GM21737 (cell line): ENCODE results near the gene HEPHL1.
"Not testable (repeated sequence)": the region's sequence is repeated elsewhere in the genome, so short reads cannot be mapped to it uniquely, and the experiment has no call there.

Source experiments
- ATAC-seq: cut with Tn5 transposase; IDR thresholded peaks from one replicate; pipeline ENCODE4 v1.9.1; 2021; ENCODE audit warnings: mild to moderate bottlenecking, moderate library complexity; ENCODE audit not compliant: unreplicated experiment

Gene HEPHL1, protein sequence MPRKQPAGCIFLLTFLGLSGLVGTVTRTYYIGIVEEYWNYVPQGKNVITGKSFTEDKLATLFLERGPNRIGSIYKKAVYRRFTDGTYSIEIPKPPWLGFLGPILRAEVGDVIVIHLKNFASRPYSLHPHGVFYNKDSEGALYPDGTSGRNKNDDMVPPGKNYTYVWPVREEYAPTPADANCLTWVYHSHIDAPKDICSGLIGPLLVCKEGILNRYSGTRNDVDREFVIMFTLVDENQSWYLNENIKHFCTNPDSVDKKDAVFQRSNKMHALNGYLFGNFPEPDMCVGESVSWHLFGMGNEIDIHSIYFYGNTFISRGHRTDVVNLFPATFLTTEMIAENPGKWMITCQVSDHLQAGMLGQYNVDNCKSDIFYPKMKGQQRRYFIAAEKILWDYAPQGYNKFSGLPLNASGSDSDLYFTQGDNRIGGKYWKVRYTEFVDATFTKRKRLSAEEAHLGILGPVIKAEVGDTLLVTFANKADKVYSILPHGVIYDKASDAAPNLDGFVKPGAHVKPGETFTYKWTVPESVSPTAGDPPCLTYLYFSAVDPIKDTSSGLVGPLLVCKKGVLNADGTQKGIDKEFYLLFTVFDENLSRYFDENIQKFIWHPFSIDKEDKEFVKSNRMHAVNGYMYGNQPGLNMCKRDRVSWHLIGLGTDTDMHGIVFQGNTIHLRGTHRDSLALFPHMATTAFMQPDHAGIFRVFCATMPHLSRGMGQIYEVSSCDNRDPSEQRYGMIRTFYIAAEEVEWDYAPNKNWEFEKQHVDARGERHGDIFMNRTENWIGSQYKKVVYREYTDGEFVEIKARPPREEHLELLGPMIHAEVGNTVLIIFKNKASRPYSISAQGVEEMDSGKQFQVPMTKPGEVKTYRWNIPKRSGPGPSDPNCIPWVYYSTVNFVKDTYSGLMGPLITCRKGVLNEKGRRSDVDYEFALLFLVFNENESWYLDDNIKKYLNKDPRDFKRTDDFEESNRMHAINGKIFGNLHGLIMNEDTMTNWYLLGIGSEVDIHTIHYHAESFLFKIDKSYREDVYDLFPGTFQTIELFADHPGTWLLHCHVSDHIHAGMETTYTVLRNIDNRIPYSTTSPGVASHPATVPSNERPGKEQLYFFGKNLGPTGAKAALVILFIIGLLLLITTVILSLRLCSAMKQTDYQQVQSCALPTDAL

GRCh38 chr11:94020777-94021481 lies at the start of gene HEPHL1:
Gene HEPHL1, plus strand, starts transcription at chr11:94021354. Its CDS starts 15 bp downstream, at chr11:94021369.
- ATAC-seq: no peak

GRCh38 chr11:93972790-93973189 lies 48.4 kb upstream of the HEPHL1 start:
- no peak for ATAC-seq

DNA sequence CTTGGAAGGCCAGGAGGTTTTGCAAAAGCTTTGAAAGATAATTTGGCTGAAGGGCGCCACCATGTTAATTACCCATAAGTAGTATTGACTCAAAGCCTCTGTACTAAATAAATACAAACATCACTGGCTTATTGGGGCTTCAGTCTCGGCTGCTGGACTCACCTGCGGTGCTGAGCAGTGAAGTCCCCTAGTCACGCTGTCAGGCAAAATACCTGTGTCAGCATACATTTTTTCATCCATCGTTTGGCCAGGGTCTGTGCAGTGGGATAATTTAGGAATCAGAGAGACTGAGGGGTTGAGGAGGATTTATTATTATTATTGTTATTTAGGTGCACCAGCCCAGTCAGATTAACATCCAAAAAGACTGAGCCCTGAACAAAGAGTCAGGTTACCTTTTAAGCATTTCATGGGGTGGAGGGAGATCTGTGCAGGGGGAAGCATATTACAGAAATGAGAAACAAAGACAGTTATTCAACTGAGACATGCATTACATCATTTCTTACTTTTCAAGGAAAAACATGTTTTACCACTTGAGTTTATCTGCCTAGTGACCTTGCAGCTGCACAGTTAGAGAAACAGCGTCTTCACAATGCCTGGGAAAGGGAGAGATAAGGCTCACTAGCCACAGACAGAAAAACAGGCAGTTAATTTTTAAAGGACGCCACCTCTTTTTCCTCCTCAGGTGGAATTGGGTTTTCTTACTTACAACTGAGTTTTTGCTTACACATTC lies 47.7 kb upstream of the HEPHL1 start:
- ATAC-seq: not testable (repeated sequence)

- no peak for ATAC-seq
Measured at GRCh38 chr11:93974759-93975158, 46.4 kb upstream of the HEPHL1 start.

GRCh38 chr11:93976577-93977254 lies 44.4 kb upstream of the HEPHL1 start:
- ATAC-seq: not testable (repeated sequence)

- no peak for ATAC-seq
Measured at GRCh38 chr11:93983542-93984195, 37.5 kb upstream of the HEPHL1 start.

DNA sequence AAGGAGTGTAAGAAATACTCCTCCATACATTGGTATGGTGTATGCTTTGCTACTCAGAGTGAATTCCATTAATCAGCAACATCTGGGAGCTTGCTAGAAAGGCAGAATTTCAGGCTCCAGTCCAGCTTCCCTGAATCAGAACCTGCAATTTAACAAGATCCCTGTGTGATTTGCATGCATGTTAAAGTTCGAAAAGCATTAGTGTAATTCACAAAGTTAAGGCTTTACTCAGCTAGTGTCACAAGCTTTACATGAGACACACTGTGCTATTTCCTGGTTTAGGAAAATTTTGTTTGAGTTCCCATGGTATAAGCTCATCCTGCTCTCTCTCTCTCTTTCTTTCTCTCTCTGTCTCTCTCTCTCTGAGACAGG lies 37.0 kb upstream of the HEPHL1 start:
- ATAC-seq: no peak

DNA sequence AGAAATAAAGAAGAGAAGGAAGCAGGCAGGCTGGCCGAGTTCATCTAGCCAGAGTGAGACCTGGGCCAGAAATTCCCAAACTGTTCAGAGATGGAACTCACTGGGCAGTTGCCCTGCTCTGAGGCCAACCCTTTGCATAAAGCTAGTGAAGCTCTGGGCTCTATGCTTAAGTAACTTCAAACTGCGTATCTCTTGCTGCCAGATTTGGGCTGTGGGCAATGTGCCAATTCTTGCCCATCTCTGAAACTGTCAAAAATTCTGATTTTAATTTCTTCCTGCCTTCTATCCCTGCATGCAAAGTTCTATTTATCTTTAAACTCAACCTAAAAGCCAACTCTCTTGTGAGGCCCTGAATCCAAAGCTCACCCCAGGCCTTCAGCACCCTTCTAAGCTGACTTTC lies 36.2 kb upstream of the HEPHL1 start:
- no peak for ATAC-seq

DNA sequence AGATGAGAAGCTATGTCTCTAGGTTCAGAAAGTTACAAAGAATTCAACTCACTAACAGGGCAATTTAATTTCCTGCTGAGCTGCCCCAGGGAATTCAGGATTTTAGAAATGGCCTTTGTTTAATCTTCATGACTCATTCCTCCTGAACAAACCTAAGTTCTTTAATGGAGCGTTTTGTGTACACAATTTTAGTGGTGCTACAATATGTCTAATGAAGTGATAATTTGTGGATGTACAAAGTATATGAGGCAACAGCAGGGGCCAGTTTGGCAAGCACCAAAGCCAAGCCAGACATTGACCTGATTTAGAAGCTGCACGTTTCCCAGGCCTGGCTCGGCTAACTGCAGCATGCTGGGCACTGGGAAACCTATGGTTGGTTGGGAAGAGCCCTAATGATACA lies 34.4 kb upstream of the HEPHL1 start:
- no peak for ATAC-seq

DNA sequence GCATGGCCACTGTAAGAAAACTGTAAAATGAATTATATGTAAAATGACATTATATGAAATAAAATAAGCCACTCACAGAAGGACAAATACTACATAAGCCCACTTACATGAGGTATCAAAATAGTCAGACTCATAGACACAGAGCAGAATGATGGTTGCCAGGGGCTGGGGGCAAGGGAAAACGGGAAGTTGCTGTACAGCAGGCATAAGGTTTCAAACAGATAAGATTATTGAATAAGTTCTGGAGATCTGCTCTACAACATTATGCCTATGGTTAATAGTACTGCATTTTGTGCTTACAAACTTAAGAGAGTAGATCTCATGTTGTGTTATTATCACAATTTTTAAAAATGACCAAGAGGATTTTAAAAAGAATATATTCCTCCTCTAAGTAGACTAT lies 32.7 kb upstream of the HEPHL1 start:
- no peak for ATAC-seq

GRCh38 chr11:93988912-93989311 lies 32.2 kb upstream of the HEPHL1 start:
- ATAC-seq: no peak

- no peak for ATAC-seq
Measured at GRCh38 chr11:93993747-93994146, 27.4 kb upstream of the HEPHL1 start.

GRCh38 chr11:93997741-93998140 lies 23.4 kb upstream of the HEPHL1 start:
- ATAC-seq: no peak

DNA sequence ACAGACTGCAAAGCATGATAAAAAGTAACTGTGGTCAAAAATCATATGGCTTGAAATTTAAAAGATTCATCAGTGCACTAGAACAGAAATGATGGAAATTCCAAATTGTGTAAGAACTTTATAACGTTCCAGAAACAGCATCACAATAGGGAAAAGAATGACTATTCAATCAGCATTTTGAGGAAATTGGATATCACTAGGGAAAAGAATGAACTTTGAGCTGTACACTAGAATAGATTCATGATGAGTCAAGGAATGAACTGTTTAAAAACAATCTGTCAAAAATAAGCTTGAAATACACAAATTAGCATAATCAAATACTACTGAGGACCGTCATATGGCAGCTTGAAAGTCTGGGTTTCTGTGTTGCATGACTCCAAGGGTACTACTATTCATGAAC lies 20.5 kb upstream of the HEPHL1 start:
- ATAC-seq: no peak

GRCh38 chr11:94002226-94002625 lies 18.9 kb upstream of the HEPHL1 start:
- no peak for ATAC-seq

DNA sequence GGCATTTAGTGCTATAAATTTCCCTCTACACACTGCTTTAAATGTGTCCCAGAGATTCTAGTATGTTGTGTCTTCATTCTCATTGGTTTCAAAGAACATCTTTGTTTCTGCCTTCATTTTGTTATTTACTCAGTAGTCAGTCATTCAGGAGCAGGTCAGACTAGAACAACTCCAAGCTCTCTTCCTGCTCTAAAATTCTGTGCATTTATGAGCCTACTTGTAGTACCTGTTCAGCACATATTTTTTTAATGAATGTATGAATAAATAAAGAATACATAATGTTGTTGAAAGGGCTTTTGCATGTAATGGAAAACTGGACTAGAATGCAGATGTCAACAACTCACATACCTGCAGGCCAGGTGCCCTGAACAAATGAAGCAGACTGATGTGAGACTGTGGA lies 13.7 kb upstream of the HEPHL1 start:
- ATAC-seq: no peak

DNA sequence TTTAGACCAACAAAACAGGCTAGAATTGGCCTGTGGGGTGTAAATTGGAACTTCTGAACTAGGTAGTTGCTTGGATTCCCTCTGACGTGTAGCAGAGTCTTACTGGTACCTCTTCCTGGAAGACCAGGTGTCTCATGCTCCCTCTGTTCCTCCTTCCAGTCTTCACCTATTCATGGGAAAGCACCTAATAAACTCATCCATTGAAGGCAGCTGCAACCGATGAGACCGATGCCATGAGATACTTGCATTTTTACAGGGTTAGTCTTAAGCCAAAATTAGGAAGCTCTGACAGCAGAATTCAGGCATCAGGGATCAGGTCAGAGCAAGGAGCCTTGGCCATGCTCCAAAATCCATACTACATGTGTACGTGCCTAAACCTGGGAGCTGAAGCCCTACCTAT lies 13.2 kb upstream of the HEPHL1 start:
- ATAC-seq: no peak

GRCh38 chr11:94010136-94010535 lies 11.0 kb upstream of the HEPHL1 start:
- no peak for ATAC-seq

- ATAC-seq: no peak
Measured at GRCh38 chr11:94011478-94011877, 9.7 kb upstream of the HEPHL1 start.
